Right lobe of liver (tissue), 6 donors: ENCODE results near the gene OAF. TPM values are rescaled to one million over a fixed set of nuclear protein-coding genes. Genes with fewer than 3 reads are reported as not detected.
"Not testable (repeated sequence)": the region's sequence is repeated elsewhere in the genome, so short reads cannot be mapped to it uniquely, and the experiment has no call there.

Source experiments
- ATAC-seq, 4 donors: fragments of 200-7000 bp; cut with Tn5 transposase; one replicate each; pipeline ENCODE4 v1.9.1; 2020; ENCODE audit warnings: mild to moderate bottlenecking in 4 of 4, moderate library complexity in 4 of 4
- DNase-seq, 3 donors: peaks; one replicate each; pipeline ENCODE4 v3.0.0-alpha.2; 2020
- H3K27ac ChIP-seq, 3 donors: fragments of 200-600 bp; one replicate each; pipeline ENCODE4 v1.8.0; 2022
- H3K27me3 ChIP-seq, 2 donors: fragments of 200-600 bp; one replicate each; pipeline ENCODE4 v1.8.0; 2022
- H3K36me3 ChIP-seq, 4 donors: fragments of 200-600 bp; sonication (generic) in 1 of 4; one replicate each; pipeline versions ENCODE4 v1.5.1 to v1.8.0; 2017 to 2022; ENCODE audit warnings: control low read depth in 1 of 4
- H3K4me1 ChIP-seq, 4 donors: fragments of 200-600 bp; sonication (generic) in 1 of 4; one replicate each; pipeline versions ENCODE4 v1.5.1 to v1.8.0; 2017 to 2022; ENCODE audit warnings: control low read depth in 1 of 4
- H3K4me3 ChIP-seq, 3 donors: fragments of 200-600 bp; one replicate each; pipeline ENCODE4 v1.8.0; 2022
- H3K9me3 ChIP-seq, 4 donors: fragments of 200-600 bp; sonication (generic) in 1 of 4; one replicate each; pipeline versions ENCODE4 v1.5.1 to v1.8.0; 2017 to 2022; ENCODE audit warnings: control low read depth in 1 of 4
- CTCF ChIP-seq, 4 donors: fragments of 200-600 bp in 3 of 4; fragments of 450-650 bp in 1 of 4; IDR thresholded peaks; one replicate each; pipeline versions ENCODE4 v1.5.1 to v1.8.0; 2016 to 2022; ENCODE audit warnings: antibody characterized with exemption in 4 of 4, mild to moderate bottlenecking in 2 of 4
- POLR2A ChIP-seq: fragments of 450-650 bp; IDR thresholded peaks from one replicate; pipeline ENCODE4 v1.6.1; 2017; ENCODE audit warnings: antibody characterized with exemption, mild to moderate bottlenecking
- WGBS: methylation state at CpG from one replicate; pipeline ENCODE4 v1.1.6; 2018; ENCODE audit warnings: low coverage, low lambda C conversion rate; ENCODE audit not compliant: insufficient coverage; ENCODE audit errors: missing lambda C conversion rate; 5-methylcytosine and 5-hydroxymethylcytosine counted together
- intact Hi-C, 2 donors: fragments of 100-400 bp; cut with DNase I; formaldehyde crosslinking; loops; one replicate each; pipeline versions ENCODE4 v1.11.2 to v1.14.1; 2022
- total RNA-seq, 6 experiments: library from RNA; depleted of rRNA in 2 of 6; stranded (reverse); fragments of >200 nt in 2 of 6; fragmentation: NEBNext Ultra II Directional in 3 of 6; extraction: Animal tissue kit (Norgen Biotek cat#: 25700) in 3 of 6; gene quantifications; one replicate each; pipeline versions ENCODE4 v1.1.0 to v1.2.4, GENCODE V29; 2016 to 2023
- donor health status: DM: no; HTN: yes; CAD: no.
- donor health status: DM: no; HTN: no; CAD: no.
- donor health status: DM: no; HTN: no; CAD: no.
- donor health status: DM: no; HTN: yes; CAD: no.
- donor health status: DM: no; HTN: yes; CAD: no.

Gene OAF
- total RNA-seq, 6 experiments from 2014 or later = 199 to 271 (median 220) TPM

GRCh38 chr11:120244476-120245365 lies 33.9 kb downstream of the OAF start:
- intact Hi-C loops = loop anchor here in 1 of 2 donors (5.0 kb wide), 1 partner anchor 53 kb away; no protein-coding TSS in a partner anchor
- 49% methylated on average over 9 of the region's 13 CpGs for WGBS
- DNase-seq (no peak), ATAC-seq (no peak)
- H3K4me1 ChIP-seq = peaks cover 0 to 3% (median 0%) of the 10 kb centered on the region in 4 donors
- TF ChIP-seq CTCF (IDR thresholded peaks at IDR 0.05) (no peak), POLR2A (no peak)
- H3K9me3 ChIP-seq = no peaks in the 10 kb centered on the region
- H3K4me3 ChIP-seq = no peak overlapping the region
- no peaks in the 10 kb centered on the region for H3K36me3 ChIP-seq
- H3K27me3 ChIP-seq = no peaks in the 10 kb centered on the region
- H3K27ac ChIP-seq = no peak overlapping the region

GRCh38 chr11:120245434-120245833 lies 34.6 kb downstream of the OAF start:
- intact Hi-C loops = no loop called here
- ATAC-seq (no peak), DNase-seq (no peak)
- H3K9me3 ChIP-seq = no peaks in the 10 kb centered on the region
- H3K27me3 ChIP-seq = no peaks in the 10 kb centered on the region
- WGBS = 100% methylated on average over 1 of the region's 1 CpG
- no peaks in the 10 kb centered on the region for H3K4me1 ChIP-seq
- H3K36me3 ChIP-seq = no peaks in the 10 kb centered on the region
- H3K4me3 ChIP-seq = no peak overlapping the region
- no peak overlapping the region for H3K27ac ChIP-seq
- TF ChIP-seq CTCF (IDR thresholded peaks at IDR 0.05) = no peak
- no peak for TF ChIP-seq POLR2A

- no peaks in the 10 kb centered on the region for H3K27me3 ChIP-seq
- H3K9me3 ChIP-seq = no peaks in the 10 kb centered on the region
- no peak for ATAC-seq
- no peak overlapping the region for H3K4me3 ChIP-seq
- 25% methylated on average over 5 of the region's 9 CpGs for WGBS
- no peaks in the 10 kb centered on the region for H3K4me1 ChIP-seq
- DNase-seq = no peak
- TF ChIP-seq POLR2A (no peak), CTCF (IDR thresholded peaks at IDR 0.05) (no peak)
- intact Hi-C loops = no loop called here
- H3K36me3 ChIP-seq = no peaks in the 10 kb centered on the region
- no peak overlapping the region for H3K27ac ChIP-seq
Observed at GRCh38 chr11:120248551-120249278, 37.9 kb downstream of the OAF start.

GRCh38 chr11:120249279-120250262 lies 38.7 kb downstream of the OAF start:
- H3K36me3 ChIP-seq = no peaks in the 10 kb centered on the region
- no peak overlapping the region for H3K27ac ChIP-seq
- H3K4me3 ChIP-seq = no peak overlapping the region
- H3K9me3 ChIP-seq = no peaks in the 10 kb centered on the region
- DNase-seq (no peak), ATAC-seq (no peak)
- no peaks in the 10 kb centered on the region for H3K4me1 ChIP-seq
- WGBS = 66% methylated on average over 7 of the region's 8 CpGs
- intact Hi-C loops = no loop called here
- no peaks in the 10 kb centered on the region for H3K27me3 ChIP-seq
- TF ChIP-seq CTCF (IDR thresholded peaks at IDR 0.05) (no peak), POLR2A (no peak)

- DNase-seq, H3K27me3 ChIP-seq: not testable (repeated sequence)
- 72% methylated on average over 8 of the region's 13 CpGs for WGBS
Observed at GRCh38 chr11:120253377-120253776, 42.5 kb downstream of the OAF start.

More at GRCh38 chr11:120253377-120253776, 42.5 kb downstream of the OAF start:
- H3K9me3 ChIP-seq, H3K4me1 ChIP-seq, intact Hi-C loops, H3K27ac ChIP-seq, ATAC-seq, H3K36me3 ChIP-seq, H3K4me3 ChIP-seq: not testable (repeated sequence)
